Endothelial cell of umbilical vein (primary cell): ENCODE measurements around the gene ZPR1. TPM values are rescaled to one million over a fixed set of nuclear protein-coding genes. Genes with fewer than 3 reads are reported as not detected.

Source experiments
- BruUV-seq: library from RNA; stranded (reverse); fragments of 400-500 nt; replicated peaks from 2 replicates; lab custom pipeline; 2021; lab: Mats Ljungman, UMichigan
- CTCF ChIA-PET: fragments of 300-600, 350-600 bp; sonication (Branson Sonifier 250); formaldehyde crosslinking; loops from one replicate; lab custom pipeline; 2021; ENCODE audit warnings: antibody characterized with exemption, inconsistent platforms; lab: Charles Lee
- POLR2A ChIA-PET: fragments of 300-600, 350-600 bp; sonication (Branson Sonifier 250); formaldehyde crosslinking; loops from one replicate; lab custom pipeline; 2021; ENCODE audit warnings: antibody characterized with exemption, inconsistent platforms; lab: Charles Lee
- DNase-seq: peaks from one replicate; pipeline ENCODE4 v3.0.0-alpha.2; 2011; ENCODE audit warnings: low read depth, low spot score
- FAIRE-seq: peaks from 2 replicates; lab custom pipeline; 2011; peaks lifted over from hg19 to GRCh38; lab: Jason Lieb, UNC
- H2AFZ ChIP-seq: 2 replicates; pipeline ENCODE4 v1.6.0; 2012; ENCODE audit warnings: low read depth, low read length, control low read depth, inconsistent platforms
- H3K27ac ChIP-seq: 2 replicates; pipeline ENCODE4 v1.5.1; 2011; ENCODE audit warnings: low read depth, mild to moderate bottlenecking, control low read depth, low read length, moderate library complexity; ENCODE audit not compliant: insufficient read depth
- H3K27me3 ChIP-seq, 2 experiments: 2 replicates each; pipeline versions ENCODE4 v1.6.0 to v1.6.1; 2011; ENCODE audit warnings: low read length in 2 of 2, mixed read lengths in 1 of 2; ENCODE audit not compliant: control insufficient read depth in 2 of 2, insufficient read depth in 2 of 2
- H3K36me3 ChIP-seq, 2 experiments: 2 replicates in 1 of 2; 3 replicates in 1 of 2; pipeline ENCODE4 v1.5.1; 2011; ENCODE audit warnings: low read length in 2 of 2, mild to moderate bottlenecking in 1 of 2, moderate library complexity in 1 of 2; ENCODE audit not compliant: control insufficient read depth in 2 of 2, insufficient read depth in 2 of 2; ENCODE audit errors: extremely low read depth in 1 of 2
- H3K4me1 ChIP-seq: 3 replicates; pipeline ENCODE4 v1.5.1; 2011; ENCODE audit warnings: mild to moderate bottlenecking, low read length; ENCODE audit not compliant: control insufficient read depth, insufficient read depth; ENCODE audit errors: extremely low read depth
- H3K4me2 ChIP-seq: 2 replicates; pipeline ENCODE4 v1.6.1; 2011; ENCODE audit warnings: low read length, control low read depth, mixed read lengths; ENCODE audit not compliant: insufficient read depth
- H3K4me3 ChIP-seq, 3 experiments: fragments of 200-600 bp in 1 of 3; sonication (generic), shearing (Covaris generic) in 1 of 3; replicated peaks in 1 of 3; 2 replicates each; pipeline ENCODE4 v1.5.1; 2011 to 2016; ENCODE audit warnings: control low read depth in 3 of 3, low read length in 3 of 3, mild to moderate bottlenecking in 2 of 3, inconsistent platforms in 1 of 3, low read depth in 1 of 3, moderate library complexity in 1 of 3; ENCODE audit not compliant: insufficient read depth in 1 of 3
- H3K79me2 ChIP-seq: 2 replicates; pipeline ENCODE4 v1.6.0; 2012; ENCODE audit warnings: low read length, inconsistent platforms; ENCODE audit not compliant: control insufficient read depth, insufficient read depth
- H3K9ac ChIP-seq: replicated peaks from 2 replicates; pipeline ENCODE3; 2011; ENCODE audit warnings: low read length, control low read depth; ENCODE audit not compliant: insufficient read depth; ENCODE audit errors: extremely low read depth
- H3K9me1 ChIP-seq: replicated peaks from 3 replicates; pipeline ENCODE4 v1.6.0; 2011; ENCODE audit warnings: mild to moderate bottlenecking, low read length; ENCODE audit not compliant: control insufficient read depth, insufficient read depth; ENCODE audit errors: extremely low read depth
- H3K9me3 ChIP-seq: replicated peaks from 2 replicates; pipeline ENCODE4 v1.5.1; 2012; ENCODE audit warnings: low read length, inconsistent platforms; ENCODE audit not compliant: control insufficient read depth, insufficient read depth
- H4K20me1 ChIP-seq: replicated peaks from 2 replicates; pipeline ENCODE3; 2011; ENCODE audit warnings: mild to moderate bottlenecking, low read length; ENCODE audit not compliant: control insufficient read depth, insufficient read depth; ENCODE audit errors: extremely low read depth
- EZH2 ChIP-seq: IDR thresholded peaks from 2 replicates; pipeline ENCODE4 v1.6.1; 2012; ENCODE audit warnings: borderline replicate concordance, low read depth, mild to moderate bottlenecking, moderate library complexity, low read length, inconsistent platforms; ENCODE audit not compliant: severe bottlenecking
- FOS ChIP-seq: IDR thresholded peaks from 2 replicates; pipeline ENCODE4 v1.6.1; 2011; ENCODE audit warnings: mild to moderate bottlenecking, low read length, moderate library complexity, borderline replicate concordance; ENCODE audit not compliant: insufficient read depth
- GATA2 ChIP-seq: IDR thresholded peaks from 2 replicates; pipeline ENCODE4 v1.7.0; 2011; ENCODE audit warnings: low read depth, mild to moderate bottlenecking, moderate library complexity, mixed read lengths, low read length; ENCODE audit not compliant: insufficient read length, insufficient read depth
- JUN ChIP-seq: IDR thresholded peaks from 2 replicates; pipeline ENCODE4 v1.6.1; 2011; ENCODE audit warnings: borderline replicate concordance, low read depth; ENCODE audit not compliant: insufficient read length, insufficient read depth
- MYC ChIP-seq: IDR thresholded peaks from one replicate; pipeline ENCODE4 v1.6.1; 2011; ENCODE audit warnings: mild to moderate bottlenecking, low read depth, low read length
- POLR2A ChIP-seq: IDR thresholded peaks from 2 replicates; pipeline ENCODE4 v1.6.1; 2012; ENCODE audit warnings: low read depth, mild to moderate bottlenecking, control low read depth, low read length
- POLR2AphosphoS5 ChIP-seq: IDR thresholded peaks from 2 replicates; pipeline ENCODE4 v1.6.1; 2012; ENCODE audit warnings: low read depth, mild to moderate bottlenecking, control low read depth, low read length, moderate library complexity; ENCODE audit not compliant: insufficient read depth
- dilution Hi-C: fragments of 300-500 bp; cut with MboI; formaldehyde crosslinking; loops from one replicate; pipeline ENCODE4 v1.15.0; 2019; ENCODE audit warnings: low sequenced_read_pairs; ENCODE audit not compliant: extremely low pct_ligation_motif_present
- intact Hi-C: fragments of 100-400 bp; cut with micrococcal nuclease; formaldehyde crosslinking; loops from one replicate; pipeline ENCODE4 v1.10.0; 2022
- polyA plus RNA-seq, 4 experiments: library from polyadenylated mRNA; depleted of rRNA in 3 of 4; stranded (reverse) in 3 of 4; unstranded in 1 of 4; fragments of >200 nt; gene quantifications; 2 replicates each; pipeline versions ENCODE4 v1.2.1 to v1.2.3, GENCODE V29; 2011 to 2012; ENCODE audit warnings: missing spikeins in 1 of 4
- total RNA-seq: library from RNA; stranded (reverse); gene quantifications from 2 replicates; pipeline ENCODE4 v1.2.3, GENCODE V29; 2021
- TF ChIP-seq, protein P1 (sequence below): IDR thresholded peaks from 2 replicates; pipeline ENCODE4 v1.6.1; 2011; ENCODE audit not compliant: insufficient read depth, insufficient read length
- TF ChIP-seq, protein P2 (sequence below), 2 donors: IDR thresholded peaks; 1 replicate in 1 of 2; 2 replicates in 1 of 2; pipeline ENCODE4 v1.5.1; 2011; ENCODE audit warnings: low read length in 2 of 2, mild to moderate bottlenecking in 2 of 2, moderate library complexity in 2 of 2, control low read depth in 1 of 2, inconsistent platforms in 1 of 2, low read depth in 1 of 2; ENCODE audit not compliant: insufficient read depth in 1 of 2; ENCODE audit errors: extremely low read depth in 1 of 2

The ZPR1 gene
- total and polyA plus RNA-seq, 2 donors (not counting 3 experiments of a cell fraction or from before 2014, with no cell fraction given), result 22.6 to 54.5 TPM

DNA sequence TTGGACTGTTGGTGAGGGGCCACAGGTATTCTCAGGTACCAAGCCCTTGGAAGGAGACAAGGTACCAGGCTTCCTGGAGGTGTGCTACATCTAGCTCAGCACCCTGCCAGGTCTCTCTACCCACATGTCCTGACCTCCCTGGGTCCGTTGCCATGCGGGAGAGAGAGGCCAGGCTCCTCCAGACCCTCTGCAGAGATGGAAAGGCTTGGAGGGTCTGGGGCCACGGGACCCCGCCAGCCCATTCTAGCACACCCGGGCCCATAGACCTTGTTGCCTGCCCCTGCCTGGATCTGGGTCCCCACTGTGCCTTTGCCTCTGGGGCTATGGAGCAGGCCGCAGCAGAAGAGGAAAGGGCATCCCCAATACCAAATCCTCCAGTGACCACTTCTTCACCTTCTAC, 39.6 kb upstream of the ZPR1 start:
- BruUV-seq, result no TSS peak
- H3K9me1 ChIP-seq, result no peaks in the 10 kb centered on the region
- no peak for TF ChIP-seq MYC
- TF ChIP-seq, protein P1, sequence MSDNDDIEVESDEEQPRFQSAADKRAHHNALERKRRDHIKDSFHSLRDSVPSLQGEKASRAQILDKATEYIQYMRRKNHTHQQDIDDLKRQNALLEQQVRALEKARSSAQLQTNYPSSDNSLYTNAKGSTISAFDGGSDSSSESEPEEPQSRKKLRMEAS, result no peak
- no peak for TF ChIP-seq JUN
- no peak for TF ChIP-seq FOS
- TF ChIP-seq EZH2, result no peak
- TF ChIP-seq, protein P2, sequence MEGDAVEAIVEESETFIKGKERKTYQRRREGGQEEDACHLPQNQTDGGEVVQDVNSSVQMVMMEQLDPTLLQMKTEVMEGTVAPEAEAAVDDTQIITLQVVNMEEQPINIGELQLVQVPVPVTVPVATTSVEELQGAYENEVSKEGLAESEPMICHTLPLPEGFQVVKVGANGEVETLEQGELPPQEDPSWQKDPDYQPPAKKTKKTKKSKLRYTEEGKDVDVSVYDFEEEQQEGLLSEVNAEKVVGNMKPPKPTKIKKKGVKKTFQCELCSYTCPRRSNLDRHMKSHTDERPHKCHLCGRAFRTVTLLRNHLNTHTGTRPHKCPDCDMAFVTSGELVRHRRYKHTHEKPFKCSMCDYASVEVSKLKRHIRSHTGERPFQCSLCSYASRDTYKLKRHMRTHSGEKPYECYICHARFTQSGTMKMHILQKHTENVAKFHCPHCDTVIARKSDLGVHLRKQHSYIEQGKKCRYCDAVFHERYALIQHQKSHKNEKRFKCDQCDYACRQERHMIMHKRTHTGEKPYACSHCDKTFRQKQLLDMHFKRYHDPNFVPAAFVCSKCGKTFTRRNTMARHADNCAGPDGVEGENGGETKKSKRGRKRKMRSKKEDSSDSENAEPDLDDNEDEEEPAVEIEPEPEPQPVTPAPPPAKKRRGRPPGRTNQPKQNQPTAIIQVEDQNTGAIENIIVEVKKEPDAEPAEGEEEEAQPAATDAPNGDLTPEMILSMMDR (IDR thresholded peaks at IDR 0.05; ENCODE audit: extremely low read depth in 1 of 2, insufficient read depth in 1 of 2, low read depth in 1 of 2, low read length in 2 of 2), result no peak
- TF ChIP-seq POLR2AphosphoS5, result no peak
- no peak for TF ChIP-seq POLR2A
- TF ChIP-seq GATA2, result no peak
- no peak overlapping the region for H2AFZ ChIP-seq
- intact Hi-C loops, result no loop called here
- H3K4me3 ChIP-seq, result no peak overlapping the region
- dilution Hi-C loops, result no loop called here
- no peaks in the 10 kb centered on the region for H3K27me3 ChIP-seq
- POLR2A ChIA-PET, result no interaction called here
- H3K9me3 ChIP-seq, result no peaks in the 10 kb centered on the region
- H4K20me1 ChIP-seq, result no peaks in the 10 kb centered on the region
- CTCF ChIA-PET, result interaction anchor here (0.8 kb wide), 1 partner anchor 36 kb away, joined by 4 read pairs; the partner anchor contains the start of gene APOA5
- H3K4me1 ChIP-seq, result no peaks in the 10 kb centered on the region
- no peak overlapping the region for H3K27ac ChIP-seq
- no peak overlapping the region for H3K9ac ChIP-seq
- no peaks in the 10 kb centered on the region for H3K36me3 ChIP-seq
- no peaks in the 10 kb centered on the region for H3K79me2 ChIP-seq
- FAIRE-seq (no peak), DNase-seq (no peak)
- no peak overlapping the region for H3K4me2 ChIP-seq
